Transverse colon (tissue), 4 donors: ENCODE measurements around the gene ZNF296.
"Not testable (repeated sequence)": the region's sequence is repeated elsewhere in the genome, so short reads cannot be mapped to it uniquely, and the experiment has no call there.

Experiments
- CTCF ChIP-seq, 5 experiments: fragments of 200-600 bp in 3 of 5; fragments of 450-650 bp in 2 of 5; sonication (generic) in 3 of 5; IDR thresholded peaks; 1 replicate in 2 of 5; 2 replicates in 3 of 5; pipeline ENCODE4 v1.5.1; 2016 to 2017; ENCODE audit warnings: antibody characterized with exemption in 5 of 5, inconsistent platforms in 3 of 5, mild to moderate bottlenecking in 2 of 5, moderate library complexity in 1 of 5
- EP300 ChIP-seq: sonication (generic); formaldehyde crosslinking; IDR thresholded peaks from one replicate; pipeline ENCODE4 v1.6.1; 2017; ENCODE audit warnings: antibody characterized with exemption, low read depth
- POLR2AphosphoS5 ChIP-seq, 3 donors: sonication (generic); formaldehyde crosslinking; IDR thresholded peaks; one replicate each; pipeline ENCODE4 v1.6.1; 2016; ENCODE audit warnings: antibody characterized with exemption in 3 of 3

GRCh38 chr19:45118591-45119355, 42.5 kb upstream of the ZNF296 start:
- TF ChIP-seq POLR2AphosphoS5 (IDR thresholded peaks at IDR 0.05) = peak in 1 of 3 donors; percentile 31
- not testable (repeated sequence) for TF ChIP-seq EP300; CTCF (IDR thresholded peaks at IDR 0.05)
